C4-2B (cell line): ENCODE measurements around the gene LYPD6.

ENCODE experiments used
- ZFX ChIP-seq: fragments of 450-650 bp; IDR thresholded peaks from 2 replicates; pipeline ENCODE4 v1.6.1; 2017
- TF ChIP-seq, protein P1 (sequence below): fragments of 450-650 bp; conservative IDR thresholded peaks from 2 replicates; pipeline ENCODE4 v1.5.1; 2017; ENCODE audit warnings: mild to moderate bottlenecking

DNA sequence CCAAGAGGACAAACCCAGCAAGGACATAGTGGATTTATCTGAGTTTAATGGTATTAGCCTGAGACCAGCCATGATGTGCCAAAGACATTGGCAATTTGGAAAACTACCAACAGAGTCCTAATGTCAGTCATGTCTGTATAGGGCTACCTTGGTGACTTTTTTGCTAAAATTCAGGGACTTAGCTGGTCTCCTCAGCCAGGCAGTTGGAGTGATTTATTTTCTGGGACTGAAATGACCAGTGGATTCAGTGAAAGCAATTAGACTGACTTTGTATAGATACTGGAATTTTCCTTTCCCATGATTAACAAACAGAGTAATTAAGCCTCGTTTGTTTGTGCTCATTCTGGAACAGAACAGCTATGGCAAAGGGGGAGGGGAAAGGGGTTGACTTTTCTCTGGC lies 55.0 kb downstream of the LYPD6 start:
- TF ChIP-seq, protein P1, sequence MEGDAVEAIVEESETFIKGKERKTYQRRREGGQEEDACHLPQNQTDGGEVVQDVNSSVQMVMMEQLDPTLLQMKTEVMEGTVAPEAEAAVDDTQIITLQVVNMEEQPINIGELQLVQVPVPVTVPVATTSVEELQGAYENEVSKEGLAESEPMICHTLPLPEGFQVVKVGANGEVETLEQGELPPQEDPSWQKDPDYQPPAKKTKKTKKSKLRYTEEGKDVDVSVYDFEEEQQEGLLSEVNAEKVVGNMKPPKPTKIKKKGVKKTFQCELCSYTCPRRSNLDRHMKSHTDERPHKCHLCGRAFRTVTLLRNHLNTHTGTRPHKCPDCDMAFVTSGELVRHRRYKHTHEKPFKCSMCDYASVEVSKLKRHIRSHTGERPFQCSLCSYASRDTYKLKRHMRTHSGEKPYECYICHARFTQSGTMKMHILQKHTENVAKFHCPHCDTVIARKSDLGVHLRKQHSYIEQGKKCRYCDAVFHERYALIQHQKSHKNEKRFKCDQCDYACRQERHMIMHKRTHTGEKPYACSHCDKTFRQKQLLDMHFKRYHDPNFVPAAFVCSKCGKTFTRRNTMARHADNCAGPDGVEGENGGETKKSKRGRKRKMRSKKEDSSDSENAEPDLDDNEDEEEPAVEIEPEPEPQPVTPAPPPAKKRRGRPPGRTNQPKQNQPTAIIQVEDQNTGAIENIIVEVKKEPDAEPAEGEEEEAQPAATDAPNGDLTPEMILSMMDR, result no peak
- no peak for TF ChIP-seq ZFX
